GM19043 (cell line): Measurements from ENCODE around the gene OBP2A.

ENCODE experiments used
- ATAC-seq: cut with Tn5 transposase; IDR thresholded peaks from one replicate; pipeline ENCODE4 v1.9.1; 2021; ENCODE audit warnings: low read depth; ENCODE audit not compliant: unreplicated experiment

The OBP2A gene

GRCh38 chr9:135551031-135551430 lies 5.1 kb downstream of the OBP2A start:
- no peak for ATAC-seq

GRCh38 chr9:135551456-135551855 lies 5.5 kb downstream of the OBP2A start:
- no peak for ATAC-seq

DNA sequence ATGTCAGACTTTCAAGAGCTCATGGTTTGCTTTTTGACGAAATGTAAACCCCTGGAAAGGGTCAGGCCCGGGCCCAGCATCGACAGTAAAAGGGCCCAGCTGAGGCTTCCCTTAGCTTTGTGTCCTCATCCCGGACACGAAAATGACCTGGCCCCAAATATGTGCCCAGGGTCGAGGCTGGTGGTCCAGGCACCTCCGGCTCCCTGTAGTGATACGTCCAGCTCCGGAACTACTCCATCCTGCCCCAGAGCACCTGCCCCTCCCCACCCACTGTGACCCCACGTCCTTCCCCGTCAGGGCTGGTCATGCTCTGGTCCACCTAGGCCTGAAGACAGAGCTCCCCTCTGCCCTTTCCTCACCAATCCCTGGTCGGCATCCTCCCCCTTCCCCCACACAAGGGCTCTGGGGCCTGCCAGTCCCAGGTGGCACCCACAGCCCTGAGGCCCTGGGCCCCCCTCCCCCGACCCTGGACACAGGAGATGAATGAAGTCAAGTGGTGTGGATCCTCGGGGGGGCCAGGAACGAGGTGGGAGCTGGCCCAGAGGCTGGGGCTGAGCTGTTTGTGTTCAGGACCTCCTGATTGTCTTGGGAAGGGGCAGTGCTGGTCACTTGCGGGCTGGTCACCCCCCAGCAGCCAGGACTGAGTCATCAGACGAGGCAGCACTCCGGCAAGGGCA lies 6.2 kb downstream of the OBP2A start:
- ATAC-seq, result no peak

GRCh38 chr9:135552698-135553171 lies 6.8 kb downstream of the OBP2A start:
- ATAC-seq, result no peak

DNA sequence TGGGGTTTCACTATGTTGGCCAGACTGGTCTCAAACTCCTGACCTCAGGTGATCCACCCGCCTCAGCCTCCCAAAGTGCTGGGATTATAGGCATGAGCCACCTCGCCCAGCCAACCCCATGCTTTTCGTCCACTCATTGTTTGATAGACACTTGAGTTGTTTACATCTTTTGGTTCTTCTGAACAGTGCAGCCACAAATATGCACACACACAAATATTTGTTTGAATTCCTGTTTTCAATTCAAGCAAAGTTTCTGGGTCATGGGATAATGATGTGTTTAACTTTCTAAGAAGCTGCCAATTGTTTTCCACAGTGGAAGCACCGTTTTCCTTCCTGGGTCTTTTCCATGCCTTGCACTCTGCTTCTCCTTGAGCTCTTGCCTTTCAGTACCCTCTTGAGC lies 8.8 kb downstream of the OBP2A start:
- ATAC-seq, result no peak

DNA sequence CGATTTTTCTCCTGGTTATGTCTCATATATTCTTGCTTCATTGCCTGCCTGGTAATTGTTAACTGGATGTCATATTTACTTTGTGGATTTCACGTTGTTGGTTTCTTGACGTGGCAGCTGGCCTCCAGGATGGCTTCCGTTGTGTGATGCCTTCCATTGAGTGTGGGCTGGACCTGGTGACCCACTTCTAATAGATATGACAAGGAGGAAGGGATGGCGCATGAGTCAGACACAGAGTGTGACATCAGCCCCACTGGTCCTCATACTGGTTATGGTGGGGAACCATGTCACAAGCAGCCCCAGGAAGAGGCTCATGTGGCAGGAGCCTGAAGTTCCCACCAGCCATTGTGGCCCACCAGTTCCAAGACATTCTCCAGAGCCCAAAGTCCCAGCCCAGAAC lies 9.3 kb downstream of the OBP2A start:
- ATAC-seq, result no peak

DNA sequence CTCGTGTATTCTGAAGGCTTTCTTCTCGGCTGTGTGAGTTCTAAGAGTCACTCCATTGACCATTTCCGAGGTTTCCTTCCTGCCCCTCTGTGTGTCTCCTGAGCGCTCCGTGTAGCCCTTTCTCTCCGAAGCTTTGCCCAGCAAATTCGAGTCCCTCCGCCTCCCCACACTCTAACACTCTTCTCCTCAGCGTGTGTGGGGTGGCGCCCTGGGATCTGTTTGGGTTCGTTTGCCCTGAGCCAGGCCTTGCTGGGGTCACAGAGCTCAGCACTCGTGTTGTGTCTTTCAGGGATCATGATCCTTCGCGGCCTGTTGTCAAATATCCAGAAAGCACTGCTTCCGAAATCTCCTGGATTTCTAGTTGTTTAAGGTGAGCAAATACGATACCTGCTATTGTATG lies 10.0 kb downstream of the OBP2A start:
- ATAC-seq, result no peak

DNA sequence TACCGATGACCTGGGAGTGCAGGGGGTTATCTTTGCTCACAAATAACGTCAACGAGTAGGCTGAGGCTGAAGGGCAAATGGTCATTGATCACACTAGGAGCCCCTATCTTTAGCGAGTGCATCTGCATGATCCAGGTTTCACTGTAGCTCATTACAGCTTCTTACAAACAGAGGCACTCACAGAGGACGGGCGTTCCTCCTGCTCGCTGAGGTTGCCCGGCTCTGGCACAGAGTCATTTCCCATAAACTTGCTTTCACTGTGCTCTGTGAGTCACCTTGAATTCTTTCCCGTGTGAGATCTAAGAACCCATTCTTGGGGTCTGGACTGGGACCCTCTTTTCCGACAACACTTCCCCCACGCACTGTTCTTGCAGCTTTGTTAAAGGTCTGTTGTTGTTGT lies 13.7 kb downstream of the OBP2A start:
- ATAC-seq, result no peak

DNA sequence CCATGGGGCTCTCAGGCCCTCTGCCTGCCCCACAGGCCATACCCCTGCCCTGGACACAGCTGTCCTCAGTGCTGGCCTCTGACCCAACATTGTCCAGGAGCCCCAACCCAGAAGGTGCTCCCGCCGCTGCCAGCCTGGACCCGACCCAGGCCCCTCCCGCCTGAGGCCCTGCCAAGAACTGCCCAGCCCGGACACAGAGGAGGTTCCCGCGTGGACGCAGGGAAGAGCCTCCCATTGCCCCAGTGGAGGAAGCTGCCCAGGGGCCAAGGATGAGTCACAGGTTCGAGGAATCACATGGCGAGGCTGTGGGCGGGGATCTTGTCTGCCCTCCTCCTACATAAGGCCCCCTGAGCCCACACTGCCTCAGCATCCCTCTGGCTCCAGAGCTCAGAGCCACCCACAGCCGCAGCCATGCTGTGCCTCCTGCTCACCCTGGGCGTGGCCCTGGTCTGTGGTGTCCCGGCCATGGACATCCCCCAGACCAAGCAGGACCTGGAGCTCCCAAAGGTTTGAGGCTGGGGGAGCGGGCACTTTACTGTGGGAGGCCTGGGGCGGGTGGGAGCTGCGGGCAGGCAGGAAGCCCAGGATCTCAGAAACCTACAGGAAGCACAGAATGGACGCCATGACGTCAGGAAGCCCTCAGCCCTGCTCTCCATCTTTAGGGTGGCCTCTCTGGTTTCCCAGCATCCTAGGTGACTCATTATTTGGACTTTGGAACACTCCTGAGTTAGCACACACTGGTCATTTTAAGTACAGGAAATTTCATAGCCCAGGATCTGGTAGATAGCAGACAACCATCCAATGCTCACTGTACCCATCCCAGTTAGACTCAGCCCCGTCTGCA lies 15.7 kb downstream of the OBP2A start, which contains the start of gene PAEP:
Gene PAEP (plus strand): TSS at position 366 of the 844 bp plus-strand sequence.
- ATAC-seq, result no peak

DNA sequence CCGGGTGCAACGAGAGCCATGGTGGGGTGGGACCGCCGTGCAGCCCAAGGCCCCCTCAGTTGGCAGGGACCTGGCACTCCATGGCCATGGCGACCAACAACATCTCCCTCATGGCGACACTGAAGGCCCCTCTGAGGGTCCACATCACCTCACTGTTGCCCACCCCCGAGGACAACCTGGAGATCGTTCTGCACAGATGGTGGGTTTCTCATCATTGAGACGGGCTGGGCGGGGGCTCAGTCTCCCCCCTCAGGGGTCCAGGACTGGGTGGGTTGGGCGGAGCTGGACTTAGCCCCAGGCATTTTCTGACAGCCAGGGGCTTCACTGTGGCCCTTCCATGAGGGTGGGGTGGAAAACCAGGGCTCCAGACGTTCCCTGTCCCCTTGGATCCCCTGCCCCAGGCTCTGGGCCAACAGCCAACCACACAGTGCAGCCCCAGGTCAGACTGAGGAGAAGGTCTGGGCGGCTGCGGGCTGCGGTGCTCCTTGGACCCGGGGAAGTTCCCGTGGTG lies 16.4 kb downstream of the OBP2A start:
- ATAC-seq, result no peak

DNA sequence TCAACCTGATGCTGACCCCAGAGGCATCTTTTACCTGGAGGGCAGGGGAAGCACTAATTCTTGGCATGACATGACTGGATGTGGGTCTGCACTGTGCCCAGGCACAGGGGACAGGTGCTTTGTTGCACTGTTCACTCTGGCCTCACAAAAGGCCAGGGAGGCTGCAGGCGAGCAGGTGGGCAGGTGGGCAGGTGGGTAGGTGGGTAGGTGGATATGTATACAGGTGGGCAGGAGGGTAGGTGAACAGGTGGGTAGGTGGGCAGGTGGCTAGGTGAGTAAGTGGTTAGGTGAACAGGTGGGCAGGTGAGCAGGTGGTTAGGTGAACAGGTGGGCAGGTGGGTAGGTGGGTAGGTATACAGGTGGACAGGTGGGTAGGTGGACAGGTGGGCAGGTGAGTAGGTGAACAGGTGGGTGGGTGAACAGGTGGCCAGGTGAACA lies 17.1 kb downstream of the OBP2A start:
- ATAC-seq, result no peak

DNA sequence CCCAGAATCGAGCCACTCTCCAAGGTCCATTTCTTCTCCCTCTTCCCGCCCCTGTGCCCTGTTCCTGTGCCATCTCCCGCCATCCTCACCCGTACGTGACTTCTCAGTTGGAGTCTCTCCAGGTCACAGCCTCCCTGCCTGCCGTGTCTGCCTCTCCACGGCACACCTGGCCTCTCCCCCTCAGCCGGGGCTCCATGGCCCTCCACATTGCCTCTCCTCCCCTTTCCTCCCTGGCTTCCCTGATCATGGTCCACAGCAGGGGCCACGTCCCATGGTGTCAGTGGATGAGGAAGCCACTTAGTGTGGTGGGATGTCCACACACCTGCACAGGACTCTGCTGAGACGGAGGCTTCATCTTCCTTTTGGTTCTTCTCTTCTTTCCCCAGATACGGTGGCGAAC lies 17.9 kb downstream of the OBP2A start:
- ATAC-seq, result no peak

DNA sequence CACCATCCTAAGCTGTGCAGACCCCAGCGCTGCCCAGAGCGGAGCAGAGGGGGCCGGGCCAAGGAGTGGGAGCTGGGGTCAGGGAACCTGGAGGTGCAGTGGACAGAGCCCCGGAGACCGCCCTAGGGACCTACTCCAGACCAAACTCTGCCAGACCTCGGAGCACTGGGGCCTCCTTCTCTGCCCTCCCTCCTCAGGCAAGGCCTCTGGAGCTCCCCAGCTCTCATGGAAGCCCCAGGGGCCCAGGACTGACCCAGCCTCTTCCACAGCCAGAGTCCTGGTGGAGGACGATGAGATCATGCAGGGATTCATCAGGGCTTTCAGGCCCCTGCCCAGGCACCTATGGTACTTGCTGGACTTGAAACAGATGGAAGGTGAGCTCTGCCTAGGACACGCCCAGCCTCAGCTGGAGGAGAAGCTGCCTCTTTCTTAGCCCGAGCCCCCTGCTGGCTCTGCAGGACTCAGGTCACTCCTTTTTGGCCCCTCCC lies 19.3 kb downstream of the OBP2A start:
- no peak for ATAC-seq

DNA sequence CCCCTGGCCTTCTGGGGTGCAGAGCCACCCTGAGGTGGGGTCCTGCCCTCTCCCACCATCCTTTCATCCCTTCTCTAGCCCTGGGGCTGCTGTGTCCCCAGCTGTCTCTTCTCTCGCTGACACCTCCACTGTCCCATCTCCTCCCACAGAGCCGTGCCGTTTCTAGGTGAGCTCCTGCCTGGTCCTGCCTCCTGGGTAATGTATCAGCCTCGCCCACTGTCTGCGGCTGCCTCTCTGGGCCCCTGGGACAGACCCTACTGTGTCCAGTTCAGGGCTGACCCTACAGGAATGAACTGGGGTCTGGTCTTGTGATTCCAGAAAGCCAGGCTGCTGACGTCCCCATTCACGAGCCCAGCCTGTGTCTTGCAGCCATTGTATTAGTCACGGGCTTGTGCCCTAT lies 19.7 kb downstream of the OBP2A start:
- no peak for ATAC-seq

DNA sequence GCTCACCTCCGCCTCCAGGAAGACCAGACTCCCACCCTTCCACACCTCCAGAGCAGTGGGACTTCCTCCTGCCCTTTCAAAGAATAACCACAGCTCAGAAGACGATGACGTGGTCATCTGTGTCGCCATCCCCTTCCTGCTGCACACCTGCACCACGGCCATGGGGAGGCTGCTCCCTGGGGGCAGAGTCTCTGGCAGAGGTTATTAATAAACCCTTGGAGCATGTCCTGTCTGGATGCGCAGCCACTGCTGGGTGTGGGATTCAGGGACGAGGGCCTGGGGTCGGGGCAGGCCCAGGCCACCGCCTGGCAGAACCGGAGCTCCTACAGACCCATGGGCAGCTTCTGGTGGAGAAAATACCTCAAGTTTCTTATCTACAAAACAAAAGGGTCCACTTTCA lies 20.6 kb downstream of the OBP2A start:
- no peak for ATAC-seq

- ATAC-seq, result no peak
Observed at GRCh38 chr9:135567311-135567710, 21.4 kb downstream of the OBP2A start.

DNA sequence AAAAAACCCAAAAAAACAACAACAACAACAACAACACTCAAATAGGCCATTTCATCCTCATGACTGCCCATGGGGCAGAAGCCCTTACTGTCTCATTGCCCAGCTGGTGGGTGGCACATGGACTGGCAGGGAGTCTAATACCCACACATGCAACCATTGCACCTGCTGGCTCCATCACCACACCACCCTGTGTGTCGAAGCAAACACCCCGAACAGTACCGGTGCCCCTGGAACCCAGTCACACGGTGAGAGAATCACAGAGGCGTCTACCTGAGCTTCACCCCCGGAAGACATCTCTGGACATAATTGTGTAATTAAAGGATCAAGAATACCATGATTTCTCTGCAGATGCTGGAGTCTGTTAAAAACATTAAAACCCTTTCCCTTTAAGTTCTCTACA lies 22.1 kb downstream of the OBP2A start:
- ATAC-seq, result no peak

DNA sequence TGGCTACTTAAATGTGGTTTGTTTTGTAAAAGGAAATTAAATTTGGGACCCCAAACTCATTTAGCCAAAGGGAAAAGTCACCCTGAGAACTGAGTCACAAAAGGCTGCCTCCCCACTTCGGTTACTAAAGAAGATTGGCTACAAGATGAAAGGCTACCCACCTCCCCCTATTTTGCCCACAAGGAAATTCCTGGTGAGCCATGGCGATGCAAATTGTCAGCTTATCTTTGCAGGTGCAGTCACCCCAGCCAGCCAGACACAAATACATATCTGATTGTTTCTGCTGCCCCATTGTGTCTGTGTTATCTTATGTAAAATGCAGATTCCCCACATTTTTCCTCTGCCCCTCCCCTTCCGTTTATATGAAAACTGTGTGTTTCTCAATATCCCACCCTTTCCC lies 24.5 kb downstream of the OBP2A start:
- ATAC-seq, result no peak

DNA sequence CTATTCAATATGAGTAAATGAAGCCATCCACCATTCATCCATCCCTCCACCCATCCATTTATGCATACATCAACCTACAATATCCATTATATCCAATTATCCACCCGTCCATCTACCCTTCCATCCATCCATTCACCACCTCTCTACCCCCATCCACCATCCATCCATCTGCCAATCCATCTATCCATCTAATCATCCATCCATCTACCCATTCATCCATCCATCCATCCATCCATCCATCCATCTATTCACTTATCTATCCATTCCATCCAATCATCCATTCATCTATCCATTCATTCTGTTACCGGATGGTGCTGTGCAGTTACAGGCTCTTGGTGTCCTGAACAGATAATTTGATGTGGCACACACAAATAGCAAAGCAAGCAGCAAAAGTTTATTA lies 26.3 kb downstream of the OBP2A start:
- ATAC-seq, result no peak

GRCh38 chr9:135573124-135573523 lies 27.2 kb downstream of the OBP2A start:
- ATAC-seq, result no peak

DNA sequence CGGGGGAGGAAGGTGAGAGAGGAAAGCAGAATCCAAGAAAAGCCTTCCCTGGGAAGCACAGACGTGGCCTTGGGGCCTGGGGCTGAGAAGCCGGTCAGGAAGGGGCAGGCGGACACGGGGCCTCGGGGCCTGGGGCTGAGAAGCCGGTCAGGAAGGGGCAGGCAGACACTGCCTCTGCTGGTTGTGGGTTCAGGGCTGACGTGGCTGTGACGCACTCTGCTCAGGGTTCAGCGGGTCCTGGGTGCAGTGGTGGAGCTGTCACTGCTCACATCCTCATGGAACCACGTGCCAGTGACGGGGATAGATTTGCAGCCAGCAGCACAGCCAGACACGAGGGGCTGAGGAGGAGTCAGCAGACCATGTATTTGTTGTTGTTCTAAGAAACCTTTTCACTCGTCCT lies 28.4 kb downstream of the OBP2A start:
- ATAC-seq, result no peak

DNA sequence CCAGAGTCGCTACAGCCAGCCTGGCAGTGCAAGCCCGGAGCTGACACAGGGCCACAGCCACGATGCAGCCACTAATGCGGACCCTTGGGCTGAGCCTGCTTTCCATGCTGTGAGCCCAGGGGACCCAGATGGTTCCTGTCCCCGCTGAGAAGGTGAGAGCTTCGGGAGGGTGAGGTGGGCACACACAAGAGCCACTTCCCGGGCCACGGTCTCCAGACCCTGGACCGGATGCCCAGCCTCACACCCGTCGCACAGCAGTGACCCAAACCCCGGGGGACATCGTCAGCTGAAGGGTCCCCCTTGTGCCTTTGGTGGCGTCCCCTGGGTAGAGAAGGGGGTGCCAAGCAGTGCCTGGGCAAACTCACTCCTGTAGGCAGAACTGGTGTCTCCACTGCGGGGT lies 29.0 kb downstream of the OBP2A start:
- no peak for ATAC-seq
